Endodermal cell (in vitro differentiated cells): ENCODE results near the gene STRN3. TPM values are rescaled to one million over a fixed set of nuclear protein-coding genes. Genes with fewer than 3 reads are reported as not detected.

ENCODE experiments used
- DNase-seq: peaks from one replicate; pipeline ENCODE4 v3.0.0-alpha.2; 2017
- H3K27ac ChIP-seq: 2 replicates; pipeline ENCODE4 v1.5.1; 2013; ENCODE audit warnings: mild to moderate bottlenecking, low read depth, low read length, moderate library complexity
- H3K27me3 ChIP-seq: 2 replicates; pipeline ENCODE4 v1.6.1; 2013; ENCODE audit warnings: mild to moderate bottlenecking, low read length, moderate library complexity; ENCODE audit not compliant: insufficient read depth, control insufficient read depth, poor library complexity, severe bottlenecking
- H3K36me3 ChIP-seq: 2 replicates; pipeline ENCODE4 v1.7.0; 2013; ENCODE audit warnings: mild to moderate bottlenecking, low read length, moderate library complexity; ENCODE audit not compliant: control insufficient read depth, insufficient read depth
- H3K4me1 ChIP-seq: one replicate; pipeline ENCODE4 v1.7.0; 2013; ENCODE audit warnings: low read length; ENCODE audit not compliant: control insufficient read depth, insufficient read depth
- H3K4me3 ChIP-seq: 2 replicates; pipeline ENCODE4 v1.5.1; 2013; ENCODE audit warnings: mild to moderate bottlenecking, low read length, moderate library complexity
- H3K9ac ChIP-seq: 2 replicates; pipeline ENCODE4 v1.6.1; 2013; ENCODE audit warnings: mild to moderate bottlenecking, low read length, moderate library complexity; ENCODE audit not compliant: poor library complexity, severe bottlenecking; ENCODE audit errors: extremely low read depth
- H3K9me3 ChIP-seq: 2 replicates; pipeline ENCODE4 v1.6.1; 2013; ENCODE audit warnings: mild to moderate bottlenecking, low read length, moderate library complexity; ENCODE audit not compliant: control insufficient read depth
- H3K27ac Mint-ChIP-seq: 2 replicates; pipeline ENCODE4 v1.8.0; 2020; ENCODE audit warnings: mixed read lengths
- H3K27me3 Mint-ChIP-seq: 2 replicates; pipeline ENCODE4 v1.8.0; 2021; ENCODE audit warnings: mild to moderate bottlenecking, mixed read lengths; ENCODE audit not compliant: insufficient read depth
- H3K36me3 Mint-ChIP-seq: 2 replicates; pipeline ENCODE4 v1.8.0; 2020; ENCODE audit warnings: low read depth, mixed read lengths
- H3K4me1 Mint-ChIP-seq: 2 replicates; pipeline ENCODE4 v1.8.0; 2020; ENCODE audit warnings: mixed read lengths
- H3K4me3 Mint-ChIP-seq: 2 replicates; pipeline ENCODE4 v1.8.0; 2020; ENCODE audit warnings: mild to moderate bottlenecking, moderate library complexity, mixed read lengths
- H3K9me3 Mint-ChIP-seq: 2 replicates; pipeline ENCODE4 v1.8.0; 2020; ENCODE audit warnings: mild to moderate bottlenecking, mixed read lengths
- CTCF ChIP-seq: fragments of 200-600 bp; sonication (generic); conservative IDR thresholded peaks from 2 replicates; pipeline ENCODE4 v1.5.0; 2021; ENCODE audit warnings: antibody characterized with exemption, mild to moderate bottlenecking
- WGBS, 2 experiments: methylation state at CpG; one replicate each; pipeline versions ENCODE4 v1.1.5 to v1.1.7; 2013; ENCODE audit warnings: missing lambda C conversion rate in 2 of 2, mixed read lengths in 1 of 2; ENCODE audit not compliant: insufficient coverage in 1 of 2, insufficient read length in 1 of 2; 5-methylcytosine and 5-hydroxymethylcytosine counted together
- total RNA-seq, 2 donors: library from RNA; stranded (reverse); fragmentation: NEBNext Ultra II Directional in 1 of 2; extraction: Animal tissue kit (Norgen Biotek cat#: 25700) in 1 of 2; gene quantifications; 2 replicates in 1 of 2; 3 replicates in 1 of 2; pipeline ENCODE4 v1.2.1, GENCODE V29; 2021

The STRN3 gene
- total RNA-seq, 2 donors from 2014 or later, result 56.5 to 58.9 TPM

- Mint-ChIP-seq H3K36me3 (peaks cover 37% of the 10 kb centered on the region), H3K27ac (no peak overlapping the region), H3K4me1 (peaks cover 4% of the 10 kb centered on the region), H3K27me3 (no peaks in the 10 kb centered on the region), H3K9me3 (no peaks in the 10 kb centered on the region), H3K4me3 (no peak overlapping the region)
- no peak for DNase-seq
- no peak for TF ChIP-seq CTCF
- Histone ChIP-seq H3K27ac (no peak overlapping the region), H3K36me3 (peaks cover 22% of the 10 kb centered on the region), H3K4me3 (no peak overlapping the region), H3K4me1 (no peaks in the 10 kb centered on the region), H3K27me3 (no peaks in the 10 kb centered on the region), H3K9me3 (no peaks in the 10 kb centered on the region), H3K9ac (no peak overlapping the region)
- 85 to 95% methylated on average over 1 to 3 of the region's 3 CpGs for WGBS, 2 experiments
Measured at GRCh38 chr14:30884901-30885300, 141.3 kb downstream of the STRN3 start.

- no peaks in the 10 kb centered on the region for H3K4me1 ChIP-seq
- no peaks in the 10 kb centered on the region for H3K9me3 ChIP-seq
- H3K4me1 Mint-ChIP-seq, result peaks cover 2% of the 10 kb centered on the region
- no peak overlapping the region for H3K27ac ChIP-seq
- H3K9me3 Mint-ChIP-seq, result no peaks in the 10 kb centered on the region
- peaks cover 15% of the 10 kb centered on the region for H3K36me3 ChIP-seq
- no peak for TF ChIP-seq CTCF
- no peaks in the 10 kb centered on the region for H3K27me3 Mint-ChIP-seq
- no peak overlapping the region for H3K4me3 Mint-ChIP-seq
- no peaks in the 10 kb centered on the region for H3K27me3 ChIP-seq
- H3K4me3 ChIP-seq, result no peak overlapping the region
- no peak overlapping the region for H3K9ac ChIP-seq
- 93 to 96% methylated on average over 4 to 5 of the region's 6 CpGs for WGBS, 2 experiments
- H3K36me3 Mint-ChIP-seq, result peaks cover 39% of the 10 kb centered on the region
- DNase-seq, result no peak
- no peak overlapping the region for H3K27ac Mint-ChIP-seq
Measured at GRCh38 chr14:30883508-30884294, 142.5 kb downstream of the STRN3 start.

- H3K27ac Mint-ChIP-seq, result no peak overlapping the region
- Histone ChIP-seq H3K9ac (no peak overlapping the region), H3K9me3 (no peaks in the 10 kb centered on the region), H3K27ac (no peak overlapping the region), H3K4me1 (no peaks in the 10 kb centered on the region), H3K4me3 (no peak overlapping the region), H3K27me3 (no peaks in the 10 kb centered on the region), H3K36me3 (peaks cover 14% of the 10 kb centered on the region)
- peaks cover 2% of the 10 kb centered on the region for H3K4me1 Mint-ChIP-seq
- H3K36me3 Mint-ChIP-seq, result peaks cover 48% of the 10 kb centered on the region
- 96 to 100% methylated on average over 1 of the region's 1 CpG for WGBS, 2 experiments
- no peak for DNase-seq
- no peaks in the 10 kb centered on the region for H3K9me3 Mint-ChIP-seq
- TF ChIP-seq CTCF, result no peak
- peaks cover under 1% of the 10 kb centered on the region for H3K27me3 Mint-ChIP-seq
- no peak overlapping the region for H3K4me3 Mint-ChIP-seq
Measured at GRCh38 chr14:30882431-30882830, 143.7 kb downstream of the STRN3 start.
